ENCODE measurements around the gene STOM. TPM values are rescaled to one million over a fixed set of nuclear protein-coding genes. Genes with fewer than 3 reads are reported as not detected.
A peak's percentile ranks its signal among the peaks of the same experiment; 100 is the strongest.

Gene STOM
- total RNA-seq, 2 donors from 2014 or later, result 26.6 to 35.6 TPM

GRCh38 chr9:121328876-121329681 is 41.0 kb downstream of the STOM start:
- 91 to 93% methylated on average over 9 to 16 of the region's 16 CpGs for WGBS, 2 experiments (ENCODE audit: insufficient coverage in 1 of 2, insufficient read length in 1 of 2)

GRCh38 chr9:121328476-121328875 is 41.6 kb downstream of the STOM start:
- peaks cover 37% of the 10 kb centered on the region for H3K36me3 Mint-ChIP-seq (ENCODE audit: low read depth)
- H3K4me1 ChIP-seq (ENCODE audit: control insufficient read depth, insufficient read depth, low read length), result no peaks in the 10 kb centered on the region
- H3K4me3 ChIP-seq (ENCODE audit: low read length), result no peak overlapping the region
- no peak overlapping the region for H3K9ac ChIP-seq (ENCODE audit: extremely low read depth, low read length, poor library complexity, severe bottlenecking)
- H3K9me3 ChIP-seq (ENCODE audit: control insufficient read depth, low read length), result no peaks in the 10 kb centered on the region
- 75 to 78% methylated on average over 4 to 8 of the region's 8 CpGs for WGBS, 2 experiments (ENCODE audit: insufficient coverage in 1 of 2, insufficient read length in 1 of 2)
- H3K9me3 Mint-ChIP-seq, result no peaks in the 10 kb centered on the region
- no peak for DNase-seq
- H3K27ac Mint-ChIP-seq, result no peak overlapping the region
- H3K27me3 ChIP-seq (ENCODE audit: control insufficient read depth, insufficient read depth, low read length, poor library complexity, severe bottlenecking), result no peaks in the 10 kb centered on the region
- peaks cover 19% of the 10 kb centered on the region for H3K36me3 ChIP-seq (ENCODE audit: control insufficient read depth, insufficient read depth, low read length)
- no peak overlapping the region for H3K27ac ChIP-seq (ENCODE audit: low read depth, low read length)
- H3K4me3 Mint-ChIP-seq, result no peak overlapping the region
- H3K4me1 Mint-ChIP-seq, result no peaks in the 10 kb centered on the region
- H3K27me3 Mint-ChIP-seq (ENCODE audit: insufficient read depth), result no peaks in the 10 kb centered on the region
- TF ChIP-seq, protein P1, sequence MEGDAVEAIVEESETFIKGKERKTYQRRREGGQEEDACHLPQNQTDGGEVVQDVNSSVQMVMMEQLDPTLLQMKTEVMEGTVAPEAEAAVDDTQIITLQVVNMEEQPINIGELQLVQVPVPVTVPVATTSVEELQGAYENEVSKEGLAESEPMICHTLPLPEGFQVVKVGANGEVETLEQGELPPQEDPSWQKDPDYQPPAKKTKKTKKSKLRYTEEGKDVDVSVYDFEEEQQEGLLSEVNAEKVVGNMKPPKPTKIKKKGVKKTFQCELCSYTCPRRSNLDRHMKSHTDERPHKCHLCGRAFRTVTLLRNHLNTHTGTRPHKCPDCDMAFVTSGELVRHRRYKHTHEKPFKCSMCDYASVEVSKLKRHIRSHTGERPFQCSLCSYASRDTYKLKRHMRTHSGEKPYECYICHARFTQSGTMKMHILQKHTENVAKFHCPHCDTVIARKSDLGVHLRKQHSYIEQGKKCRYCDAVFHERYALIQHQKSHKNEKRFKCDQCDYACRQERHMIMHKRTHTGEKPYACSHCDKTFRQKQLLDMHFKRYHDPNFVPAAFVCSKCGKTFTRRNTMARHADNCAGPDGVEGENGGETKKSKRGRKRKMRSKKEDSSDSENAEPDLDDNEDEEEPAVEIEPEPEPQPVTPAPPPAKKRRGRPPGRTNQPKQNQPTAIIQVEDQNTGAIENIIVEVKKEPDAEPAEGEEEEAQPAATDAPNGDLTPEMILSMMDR (conservative IDR thresholded peaks at IDR 0.05), result no peak

More at GRCh38 chr9:121328876-121329681, 41.0 kb downstream of the STOM start:
- Histone ChIP-seq H3K4me3 (ENCODE audit: low read length) (no peak overlapping the region), H3K9ac (ENCODE audit: extremely low read depth, low read length, poor library complexity, severe bottlenecking) (no peak overlapping the region), H3K9me3 (ENCODE audit: control insufficient read depth, low read length) (no peaks in the 10 kb centered on the region), H3K4me1 (ENCODE audit: control insufficient read depth, insufficient read depth, low read length) (no peaks in the 10 kb centered on the region), H3K27me3 (ENCODE audit: control insufficient read depth, insufficient read depth, low read length, poor library complexity, severe bottlenecking) (no peaks in the 10 kb centered on the region), H3K36me3 (ENCODE audit: control insufficient read depth, insufficient read depth, low read length) (peaks cover 19% of the 10 kb centered on the region), H3K27ac (ENCODE audit: low read depth, low read length) (no peak overlapping the region)
- H3K4me3 Mint-ChIP-seq, result no peak overlapping the region
- H3K4me1 Mint-ChIP-seq, result no peaks in the 10 kb centered on the region
- no peak overlapping the region for H3K27ac Mint-ChIP-seq
- no peaks in the 10 kb centered on the region for H3K27me3 Mint-ChIP-seq (ENCODE audit: insufficient read depth)
- peaks cover 43% of the 10 kb centered on the region for H3K36me3 Mint-ChIP-seq (ENCODE audit: low read depth)
- no peak for DNase-seq
- TF ChIP-seq, protein P1 (conservative IDR thresholded peaks at IDR 0.05), result peak; percentile 25
- no peaks in the 10 kb centered on the region for H3K9me3 Mint-ChIP-seq

DNA sequence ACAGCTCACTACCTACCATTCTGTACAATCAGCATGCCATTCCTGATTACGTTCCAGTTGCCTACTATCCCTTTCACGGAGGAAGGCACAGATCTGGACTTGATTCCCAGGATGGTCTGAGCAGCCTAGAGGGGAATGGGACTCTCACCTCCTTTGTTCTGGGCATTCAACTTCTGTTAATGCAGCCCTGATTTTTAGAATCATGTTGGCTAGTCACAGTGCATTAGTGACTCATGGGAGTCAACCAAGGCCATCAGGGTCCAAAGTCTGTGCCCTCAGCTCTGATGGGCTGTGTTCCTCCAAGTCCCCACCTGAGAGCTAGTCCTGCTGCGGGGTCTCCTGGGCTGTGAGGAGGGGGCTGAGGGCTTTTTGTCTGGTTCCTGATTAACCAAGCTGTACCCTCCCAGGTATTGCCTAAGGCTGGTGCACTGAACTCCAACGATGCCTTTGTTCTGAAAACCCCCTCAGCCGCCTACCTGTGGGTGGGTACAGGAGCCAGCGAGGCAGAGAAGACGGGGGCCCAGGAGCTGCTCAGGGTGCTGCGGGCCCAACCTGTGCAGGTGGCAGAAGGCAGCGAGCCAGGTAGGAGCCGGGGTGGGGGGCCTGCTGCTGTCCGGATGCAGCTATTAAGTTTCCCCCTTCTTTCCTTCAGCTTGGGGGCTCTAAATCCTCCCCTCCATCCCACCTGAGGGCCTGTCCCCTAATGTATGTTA is 43.0 kb downstream of the STOM start:
- Histone ChIP-seq H3K9ac (ENCODE audit: extremely low read depth, low read length, poor library complexity, severe bottlenecking) (no peak overlapping the region), H3K36me3 (ENCODE audit: control insufficient read depth, insufficient read depth, low read length) (peaks cover 15% of the 10 kb centered on the region), H3K27me3 (ENCODE audit: control insufficient read depth, insufficient read depth, low read length, poor library complexity, severe bottlenecking) (no peaks in the 10 kb centered on the region), H3K4me1 (ENCODE audit: control insufficient read depth, insufficient read depth, low read length) (no peaks in the 10 kb centered on the region), H3K9me3 (ENCODE audit: control insufficient read depth, low read length) (no peaks in the 10 kb centered on the region), H3K27ac (ENCODE audit: low read depth, low read length) (no peak overlapping the region), H3K4me3 (ENCODE audit: low read length) (no peak overlapping the region)
- H3K36me3 Mint-ChIP-seq (ENCODE audit: low read depth), result peaks cover 44% of the 10 kb centered on the region
- H3K4me3 Mint-ChIP-seq, result no peak overlapping the region
- no peak for DNase-seq
- WGBS, 2 experiments (ENCODE audit: insufficient coverage in 1 of 2, insufficient read length in 1 of 2), result 93 to 97% methylated on average over 2 to 11 of the region's 11 CpGs
- TF ChIP-seq, protein P1 (conservative IDR thresholded peaks at IDR 0.05), result no peak
- no peaks in the 10 kb centered on the region for H3K4me1 Mint-ChIP-seq
- no peaks in the 10 kb centered on the region for H3K27me3 Mint-ChIP-seq (ENCODE audit: insufficient read depth)
- no peaks in the 10 kb centered on the region for H3K9me3 Mint-ChIP-seq
- no peak overlapping the region for H3K27ac Mint-ChIP-seq

Measured in endodermal cell (in vitro differentiated cells).